Loucy (cell line): ENCODE measurements around the gene CNKSR1.

Experiments
- H2AFZ ChIP-seq: fragments of 200-600 bp; sonication (generic); 2 replicates; pipeline ENCODE4 v1.6.0; 2016; ENCODE audit warnings: antibody characterized with exemption, mild to moderate bottlenecking, low read length, moderate library complexity
- H3F3A ChIP-seq: fragments of 200-600 bp; 2 replicates; pipeline ENCODE4 v1.6.0; 2016; ENCODE audit warnings: antibody characterized with exemption, low read depth, mild to moderate bottlenecking
- H3K27me3 ChIP-seq: fragments of 200-600 bp; sonication (generic); 2 replicates; pipeline ENCODE4 v1.6.1; 2014; ENCODE audit warnings: low read length, mild to moderate bottlenecking; ENCODE audit not compliant: insufficient read depth, poor library complexity, severe bottlenecking
- H3K36me3 ChIP-seq: fragments of 200-600 bp; sonication (generic); 2 replicates; pipeline ENCODE4 v1.6.1; 2016; ENCODE audit warnings: low read length; ENCODE audit not compliant: insufficient read depth
- H3K4me1 ChIP-seq: fragments of 200-600 bp; sonication (generic); 2 replicates; pipeline ENCODE4 v1.5.1; 2014; ENCODE audit warnings: low read length, mild to moderate bottlenecking; ENCODE audit not compliant: insufficient read depth, poor library complexity, severe bottlenecking
- H3K4me2 ChIP-seq: fragments of 200-600 bp; sonication (generic); 2 replicates; pipeline ENCODE4 v1.6.0; 2014; ENCODE audit warnings: antibody characterized with exemption, low read length, low read depth, mild to moderate bottlenecking; ENCODE audit not compliant: poor library complexity, severe bottlenecking
- H3K4me3 ChIP-seq: fragments of 200-600 bp; sonication (generic); 2 replicates; pipeline ENCODE4 v1.5.1; 2014; ENCODE audit warnings: low read length, mild to moderate bottlenecking, mixed read lengths; ENCODE audit not compliant: poor library complexity, severe bottlenecking
- H3K79me2 ChIP-seq: fragments of 200-600 bp; sonication (generic); 2 replicates; pipeline ENCODE4 v1.6.1; 2014; ENCODE audit warnings: low read length; ENCODE audit not compliant: insufficient read depth
- H3K9ac ChIP-seq: fragments of 200-600 bp; sonication (generic); 2 replicates; pipeline ENCODE4 v1.6.0; 2014; ENCODE audit warnings: mild to moderate bottlenecking, low read depth, low read length, moderate library complexity; ENCODE audit not compliant: poor library complexity, severe bottlenecking
- H3K9me2 ChIP-seq: fragments of 200-600 bp; sonication (generic); replicated peaks from 2 replicates; pipeline ENCODE4 v1.6.1; 2016; ENCODE audit warnings: low read depth, low read length, mixed read lengths
- H3K9me3 ChIP-seq: fragments of 200-600 bp; sonication (generic); 2 replicates; pipeline ENCODE4 v1.6.1; 2014; ENCODE audit warnings: mild to moderate bottlenecking, antibody characterized with exemption, low read length, low read depth; ENCODE audit not compliant: insufficient read depth
- H4K20me1 ChIP-seq: fragments of 200-600 bp; sonication (generic); 2 replicates; pipeline ENCODE4 v1.6.0; 2014; ENCODE audit warnings: antibody characterized with exemption, low read length, mild to moderate bottlenecking; ENCODE audit not compliant: insufficient read depth, poor library complexity, severe bottlenecking
- CTCF ChIP-seq: fragments of 200-600 bp; sonication (generic); conservative IDR thresholded peaks from 2 replicates; pipeline ENCODE4 v1.5.1; 2014; ENCODE audit warnings: mild to moderate bottlenecking, antibody characterized with exemption, low read length
- EZH2phosphoT487 ChIP-seq: fragments of 200-600 bp; IDR thresholded peaks from 2 replicates; pipeline ENCODE4 v1.6.1; 2018; ENCODE audit warnings: antibody characterized with exemption, mild to moderate bottlenecking, moderate library complexity, borderline replicate concordance

The CNKSR1 gene

GRCh38 chr1:26166719-26167281 is 10.5 kb upstream of the CNKSR1 start:
- H3K4me1 ChIP-seq: peaks cover 20% of the 10 kb centered on the region
- no peaks in the 10 kb centered on the region for H3K9me2 ChIP-seq
- TF ChIP-seq EZH2phosphoT487 (no peak), CTCF (no peak)
- no peaks in the 10 kb centered on the region for H3K27me3 ChIP-seq
- H3K4me3 ChIP-seq: no peak overlapping the region
- H3F3A ChIP-seq: no peaks in the 10 kb centered on the region
- no peak overlapping the region for H3K4me2 ChIP-seq
- no peak overlapping the region for H2AFZ ChIP-seq
- H3K79me2 ChIP-seq: peaks cover 25% of the 10 kb centered on the region
- H3K9me3 ChIP-seq: no peaks in the 10 kb centered on the region
- no peaks in the 10 kb centered on the region for H4K20me1 ChIP-seq
- H3K36me3 ChIP-seq: no peaks in the 10 kb centered on the region
- no peak overlapping the region for H3K9ac ChIP-seq

GRCh38 chr1:26168410-26169197 is 8.7 kb upstream of the CNKSR1 start, which contains the start of gene C1orf232:
Gene C1orf232 (minus strand): TSS chr1:26168963. CDS start chr1:26168499, 464 bp downstream.
- Histone ChIP-seq H3K79me2 (peaks cover 19% of the 10 kb centered on the region), H3K27me3 (no peaks in the 10 kb centered on the region), H3K4me2 (peak within 1 kb of the TSS; percentile 88), H2AFZ (peak within 1 kb of the TSS; percentile 94), H3K4me1 (peaks cover 14% of the 10 kb centered on the region), H4K20me1 (no peaks in the 10 kb centered on the region), H3K36me3 (no peaks in the 10 kb centered on the region), H3F3A (no peaks in the 10 kb centered on the region), H3K9me2 (no peaks in the 10 kb centered on the region), H3K9ac (peak within 1 kb of the TSS; percentile 90), H3K4me3 (peak within 1 kb of the TSS; percentile 93), H3K9me3 (no peaks in the 10 kb centered on the region)
- TF ChIP-seq EZH2phosphoT487: no peak
- TF ChIP-seq CTCF: no peak

GRCh38 chr1:26169198-26169554 is 8.1 kb upstream of the CNKSR1 start:
- Histone ChIP-seq H3F3A (0 out of 2 replicates have a peak, but pooled peaks cover 3% of the 10 kb centered on the region), H4K20me1 (no peaks in the 10 kb centered on the region), H3K9me2 (no peaks in the 10 kb centered on the region), H3K36me3 (no peaks in the 10 kb centered on the region), H3K79me2 (peaks cover 19% of the 10 kb centered on the region), H3K4me1 (peaks cover 14% of the 10 kb centered on the region), H3K9ac (no peak overlapping the region), H2AFZ (no peak overlapping the region), H3K27me3 (no peaks in the 10 kb centered on the region), H3K4me2 (peak overlapping the region; percentile 88), H3K4me3 (peak overlapping the region; percentile 93), H3K9me3 (no peaks in the 10 kb centered on the region)
- TF ChIP-seq CTCF: no peak
- TF ChIP-seq EZH2phosphoT487: no peak
